Measurements from ENCODE around the gene RASSF8.

- TF ChIP-seq CTCF (IDR thresholded peaks at IDR 0.05) (no peak), POLR2AphosphoS5 (IDR thresholded peaks at IDR 0.05) (no peak)
These were observed 163.0 kb downstream of the RASSF8 start for GRCh38 chr12:26121323-26122060.
